Head of caudate nucleus (tissue), 42 donors: Measurements from ENCODE around the gene YPEL2.
A peak's percentile ranks its signal among the peaks of the same experiment; 100 is the strongest.

ENCODE experiments used
- DNase-seq, 42 donors: peaks; one replicate each; pipeline versions ENCODE4 v3.0.0 to v3.0.0-alpha.2; 2020 to 2021; ENCODE audit warnings: mixed read lengths in 7 of 42
- intact Hi-C: fragments of 100-400 bp; cut with DNase I; formaldehyde crosslinking; loops from one replicate; pipeline ENCODE4 v1.15.0; 2022

YPEL2 gene

GRCh38 chr17:59415397-59415796, 83.9 kb downstream of the YPEL2 start:
- no peak for DNase-seq

GRCh38 chr17:59416184-59416583, 84.7 kb downstream of the YPEL2 start:
- DNase-seq = no peak
- intact Hi-C loops = no loop called here

More at GRCh38 chr17:59415397-59415796, 83.9 kb downstream of the YPEL2 start:
- intact Hi-C loops = no loop called here

GRCh38 chr17:59417452-59417851, 86.0 kb downstream of the YPEL2 start:
- DNase-seq = no peak
- intact Hi-C loops = no loop called here

- DNase-seq = no peak
- intact Hi-C loops = no loop called here
Observed at GRCh38 chr17:59418732-59419166, 87.3 kb downstream of the YPEL2 start.

DNA sequence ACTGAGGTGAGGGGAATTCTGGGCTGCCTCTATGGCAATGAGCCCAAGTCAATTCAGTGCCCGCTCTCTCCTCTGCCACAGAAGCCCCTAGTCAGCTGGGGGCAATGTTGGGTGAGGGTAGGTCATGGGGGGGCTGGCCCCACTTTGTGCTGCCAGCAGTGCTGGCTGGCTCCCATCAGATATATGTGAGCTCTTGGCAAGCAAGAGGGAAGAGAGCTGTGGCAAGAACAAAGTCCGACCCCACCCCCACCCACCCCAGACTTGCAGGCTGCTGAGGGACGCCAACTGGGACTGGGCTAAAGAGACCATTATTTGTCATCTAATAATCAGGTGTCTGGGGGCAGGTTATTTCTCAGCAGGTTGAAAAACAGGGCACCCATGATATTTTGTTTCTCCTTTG, 89.4 kb downstream of the YPEL2 start:
- no peak for DNase-seq
- intact Hi-C loops = no loop called here

GRCh38 chr17:59421722-59422121, 90.3 kb downstream of the YPEL2 start:
- no peak for DNase-seq
- intact Hi-C loops = no loop called here

- peak in 3 of 42 donors; percentile 9 to 65 (median 29) for DNase-seq
- intact Hi-C loops = no loop called here
Observed at GRCh38 chr17:59423137-59423724, 91.8 kb downstream of the YPEL2 start.

DNA sequence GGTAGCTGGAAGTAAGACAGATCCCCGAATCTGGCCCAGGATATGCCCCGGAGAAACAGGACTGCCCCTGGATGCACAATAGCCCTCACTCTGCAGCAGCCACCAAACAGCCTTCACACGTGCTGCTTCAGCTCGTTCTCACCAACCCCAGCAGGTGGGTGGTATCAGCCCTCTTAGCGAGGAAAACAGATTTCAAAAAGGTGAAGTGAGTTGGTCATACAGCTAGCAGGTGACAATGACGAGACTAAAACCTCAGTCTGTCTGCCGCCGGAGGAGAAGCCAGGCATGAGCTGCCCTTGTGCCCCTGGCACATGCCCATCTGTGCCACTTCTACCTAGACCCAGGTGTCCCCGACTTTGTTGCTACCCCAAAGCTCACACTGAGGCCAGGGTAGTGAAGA, 92.4 kb downstream of the YPEL2 start:
- intact Hi-C loops = no loop called here
- DNase-seq = no peak

DNA sequence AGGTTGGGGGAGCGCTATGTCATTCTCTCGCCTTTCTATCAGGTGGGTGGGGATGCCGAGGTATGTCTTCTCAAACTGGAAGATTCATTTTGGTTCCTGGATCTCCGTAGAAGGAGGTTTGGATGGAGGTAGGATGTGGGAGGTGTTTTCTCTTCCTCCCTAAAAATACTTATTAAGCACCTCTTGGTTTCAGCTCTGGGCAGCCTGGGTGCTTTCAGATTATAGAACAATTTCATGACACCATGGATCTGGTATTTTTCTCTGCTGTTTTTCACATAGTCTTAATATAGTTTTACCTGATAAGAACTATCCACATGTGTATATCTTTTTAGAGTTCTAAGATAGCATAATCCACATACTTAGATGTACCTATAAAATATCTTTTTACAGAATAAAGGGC, 92.9 kb downstream of the YPEL2 start:
- no peak for DNase-seq
- intact Hi-C loops = no loop called here

- no peak for DNase-seq
- intact Hi-C loops = no loop called here
Observed at GRCh38 chr17:59425085-59425931, 93.9 kb downstream of the YPEL2 start.

DNA sequence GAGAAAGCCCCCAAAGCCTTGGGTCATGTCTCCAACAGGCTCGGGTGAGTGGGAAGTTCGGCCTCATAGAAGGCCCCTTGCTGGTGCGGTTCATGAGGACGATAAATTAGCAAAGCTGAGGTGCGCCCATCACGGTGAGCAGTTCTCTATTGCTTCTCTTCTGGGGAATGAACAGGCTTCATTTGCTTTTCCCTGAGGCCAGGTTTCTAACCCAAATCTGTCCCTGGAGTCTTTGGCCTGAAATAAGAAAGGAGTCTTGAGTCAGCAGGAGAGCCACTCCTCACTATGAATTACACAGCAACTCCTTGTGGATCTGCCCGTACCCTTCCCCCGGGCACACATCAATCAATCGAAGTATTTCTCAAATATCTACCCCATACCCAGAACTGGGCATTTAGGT, 94.6 kb downstream of the YPEL2 start:
- no peak for DNase-seq
- intact Hi-C loops = no loop called here

- intact Hi-C loops = no loop called here
- DNase-seq = peak in 40 of 42 donors; percentile 29 to 92 (median 74)
Observed at GRCh38 chr17:59427425-59427921, 96.0 kb downstream of the YPEL2 start.

DNA sequence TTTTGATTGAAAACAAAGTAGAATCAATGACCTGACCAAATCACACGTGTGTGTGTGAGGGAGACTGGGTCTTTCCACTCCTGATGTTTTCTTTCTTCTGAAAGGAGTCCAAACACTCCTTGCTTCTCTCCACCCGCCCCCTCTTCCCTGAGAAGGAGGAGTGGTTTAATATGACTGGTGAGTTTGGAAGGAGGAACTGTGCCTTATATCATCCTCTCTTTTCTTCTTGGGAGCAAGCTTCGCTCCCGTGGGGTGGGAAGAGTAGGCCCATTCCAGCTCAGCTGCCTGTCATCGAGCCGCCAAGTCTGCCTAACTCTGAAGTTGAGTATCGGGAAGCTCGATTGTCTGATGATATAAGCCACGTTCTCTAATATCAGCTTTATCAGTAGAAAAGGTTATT, 96.5 kb downstream of the YPEL2 start:
- intact Hi-C loops = no loop called here
- peak in 40 of 42 donors; percentile 19 to 81 (median 55) for DNase-seq

DNA sequence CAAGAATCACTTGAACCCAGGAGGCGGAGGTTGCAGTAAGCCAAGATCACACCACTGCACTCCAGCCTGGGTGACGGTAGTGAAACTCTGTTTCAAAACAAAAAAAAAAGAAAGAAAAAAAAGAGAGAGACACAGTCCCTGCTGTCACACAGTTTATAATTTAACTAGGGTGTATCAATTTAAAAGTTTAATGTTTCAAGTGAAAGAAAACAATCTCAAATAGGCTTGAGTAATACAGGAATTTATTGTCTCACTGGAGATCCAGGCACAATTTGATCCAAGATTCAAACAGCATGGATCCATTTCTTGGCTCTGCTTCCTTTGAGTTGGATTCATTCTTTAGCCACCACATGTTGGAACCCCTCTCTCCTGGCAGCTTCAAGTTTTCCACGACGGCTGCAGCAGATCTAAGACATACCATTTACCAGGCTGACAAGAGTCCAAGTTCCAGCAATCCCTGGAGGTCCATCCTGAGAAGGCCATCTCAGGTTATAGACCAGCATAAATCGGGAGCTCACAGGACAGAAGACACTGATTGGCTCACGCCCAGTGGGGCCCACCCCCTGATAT, 97.5 kb downstream of the YPEL2 start:
- intact Hi-C loops = no loop called here
- no peak for DNase-seq

DNA sequence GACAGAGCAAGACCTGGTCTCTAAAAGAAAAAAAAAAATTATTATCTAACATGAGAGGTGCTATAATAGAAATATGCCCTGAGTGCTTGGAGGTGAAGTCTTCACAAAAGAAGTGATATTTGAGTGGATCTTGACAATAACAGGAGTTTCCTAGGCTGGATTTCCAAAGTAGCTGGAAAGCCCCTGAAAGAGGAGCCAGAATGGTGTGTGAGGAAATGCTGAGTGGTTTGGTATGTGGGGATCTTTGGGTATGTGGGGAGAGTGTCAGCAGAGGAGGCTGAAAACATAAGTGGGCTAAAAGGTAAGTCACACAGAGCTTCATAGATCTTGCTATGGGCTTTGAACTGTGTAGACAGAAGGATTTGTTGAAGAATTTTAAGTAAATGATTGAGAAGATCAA, 100.1 kb downstream of the YPEL2 start:
- DNase-seq = no peak
- intact Hi-C loops = no loop called here

DNA sequence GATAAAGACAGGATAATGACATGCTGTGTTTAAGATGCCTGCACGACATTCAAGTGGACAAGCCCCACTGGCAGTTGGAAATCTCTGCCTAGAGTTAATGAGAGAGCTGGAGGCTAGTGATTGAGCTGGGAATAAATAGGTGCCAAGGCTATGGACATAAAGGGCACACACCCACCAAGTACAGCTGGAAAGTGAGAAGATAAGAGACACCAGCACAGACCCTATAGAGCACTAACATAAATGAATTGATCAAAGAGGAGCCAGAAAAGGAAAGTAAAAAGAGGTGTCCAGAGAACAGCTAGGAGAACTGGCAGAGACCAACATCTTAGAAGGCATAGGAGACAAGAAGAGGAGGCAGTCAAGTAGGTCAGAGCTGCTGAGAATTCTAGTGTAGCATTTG, 101.2 kb downstream of the YPEL2 start:
- no peak for DNase-seq
- intact Hi-C loops = no loop called here

DNA sequence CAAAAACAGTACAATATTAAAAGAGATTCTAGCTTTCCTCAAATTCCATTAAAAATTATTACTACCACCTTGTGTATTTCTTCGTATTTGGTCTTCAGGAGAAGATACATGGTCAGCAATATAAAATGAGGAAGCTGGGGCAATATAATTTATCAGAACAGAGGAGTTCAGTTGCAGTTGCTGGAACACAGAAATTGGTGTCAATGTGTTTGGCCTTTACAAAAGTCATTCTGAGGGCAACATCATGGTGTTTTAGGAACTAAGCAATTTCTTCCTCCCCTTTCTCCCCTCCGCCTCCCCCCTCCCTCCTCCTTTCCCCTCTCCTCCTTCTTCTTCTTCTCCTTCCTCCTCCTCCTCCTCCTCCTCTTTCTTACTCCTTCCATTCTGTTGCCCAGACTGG, 102.1 kb downstream of the YPEL2 start:
- intact Hi-C loops = no loop called here
- no peak for DNase-seq

DNA sequence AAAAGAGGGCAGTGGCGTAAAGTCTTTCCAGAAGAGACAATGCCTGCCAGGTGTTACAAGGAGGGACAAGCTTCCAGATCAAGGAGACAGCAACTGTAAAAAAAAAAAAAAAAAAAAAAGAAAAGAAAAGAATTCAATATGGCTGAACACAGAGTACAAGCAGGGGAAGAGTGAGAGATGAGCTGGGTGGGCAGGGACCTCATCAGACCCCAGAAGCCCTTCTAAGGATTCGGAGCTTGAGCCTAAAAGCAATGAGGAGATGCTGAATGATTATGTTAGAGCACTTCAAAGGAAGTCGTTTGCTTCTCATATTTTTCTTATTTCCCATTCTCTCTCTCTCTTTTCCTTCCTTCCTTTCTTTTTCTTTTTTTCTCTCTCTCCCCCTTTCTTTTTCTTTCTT, 103.0 kb downstream of the YPEL2 start:
- intact Hi-C loops = no loop called here
- DNase-seq = no peak

DNA sequence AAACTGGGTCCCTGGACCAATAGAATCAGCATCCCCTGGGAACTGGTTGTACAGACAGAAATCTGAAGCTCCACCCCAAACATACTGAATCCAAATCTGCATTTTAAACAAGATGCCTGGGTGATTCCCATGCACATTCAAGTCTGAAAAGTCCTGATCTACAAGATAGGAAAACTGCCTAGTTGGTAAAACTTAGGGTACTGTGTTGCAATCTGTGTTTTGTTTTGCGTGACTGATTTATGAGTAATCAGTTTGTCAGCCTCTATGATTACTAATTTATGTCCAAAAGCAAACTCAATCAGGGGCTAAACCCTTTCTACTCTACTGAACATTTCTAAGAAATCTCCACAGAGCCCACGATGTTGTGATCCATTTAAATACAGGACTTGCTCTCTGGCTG, 103.8 kb downstream of the YPEL2 start:
- intact Hi-C loops = no loop called here
- DNase-seq = no peak

GRCh38 chr17:59436900-59437299, 105.4 kb downstream of the YPEL2 start:
- intact Hi-C loops = no loop called here
- peak in 21 of 42 donors; percentile 19 to 67 (median 42) for DNase-seq
